CD4-positive, alpha-beta T cell treated with Interleukin-10 for 1 hour (primary cell): Measurements from ENCODE around the gene EOLA1.
"Not testable (repeated sequence)": the region's sequence is repeated elsewhere in the genome, so short reads cannot be mapped to it uniquely, and the experiment has no call there.

ENCODE experiments used
- DNase-seq: peaks from one replicate; pipeline ENCODE4 v3.0.0-alpha.2; 2020

EOLA1 gene

DNA sequence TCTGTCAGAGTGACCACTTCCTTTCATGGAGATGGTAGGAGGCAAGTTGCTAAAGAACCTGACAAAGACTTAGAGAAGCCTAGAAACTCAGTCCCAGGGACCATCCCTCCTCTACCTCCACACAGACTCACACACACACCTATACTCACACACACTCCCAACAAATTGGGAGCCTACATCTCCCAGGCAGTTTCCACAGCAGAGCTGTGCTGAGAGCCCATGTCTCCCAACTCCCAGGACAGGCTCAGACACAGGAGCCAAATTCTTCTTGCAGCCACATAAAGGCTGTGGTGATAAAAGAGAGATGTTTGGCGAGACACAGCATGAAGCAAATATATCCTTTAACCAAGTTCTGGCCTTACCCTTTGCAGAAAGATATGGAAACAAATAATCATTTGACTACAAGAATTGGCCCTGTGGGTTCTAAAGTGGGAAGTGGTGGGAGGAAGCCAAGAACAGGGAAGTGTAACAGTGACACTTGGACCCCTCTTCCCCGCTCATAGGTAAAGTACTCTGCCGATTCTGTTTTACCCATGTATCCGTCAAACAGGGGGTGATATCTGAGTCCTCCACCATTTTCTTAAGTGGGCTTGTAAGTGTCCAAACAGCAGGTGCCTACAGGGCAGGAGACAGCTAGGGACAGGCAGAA is 24.7 kb upstream of the EOLA1 start:
- DNase-seq: no peak

DNA sequence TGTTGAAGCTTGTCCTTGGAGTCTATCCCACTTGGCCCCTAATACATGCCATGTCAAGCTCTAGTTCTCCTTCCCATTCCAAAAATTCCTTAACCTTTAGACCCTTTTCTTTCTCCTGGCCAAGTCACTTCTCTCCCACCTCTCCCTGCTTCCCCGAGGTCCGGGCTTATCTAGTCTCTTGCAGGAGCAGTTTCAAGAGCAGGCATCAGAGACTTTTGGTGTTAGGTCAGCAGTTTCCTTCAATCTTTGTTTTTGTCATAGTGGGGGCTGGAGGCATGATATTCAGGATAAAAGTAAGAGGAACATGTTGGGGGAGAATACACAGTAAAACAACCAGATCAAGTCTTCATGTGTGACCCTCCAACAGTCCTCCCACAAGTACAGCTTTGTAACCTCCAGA is 24.2 kb upstream of the EOLA1 start:
- no peak for DNase-seq

DNA sequence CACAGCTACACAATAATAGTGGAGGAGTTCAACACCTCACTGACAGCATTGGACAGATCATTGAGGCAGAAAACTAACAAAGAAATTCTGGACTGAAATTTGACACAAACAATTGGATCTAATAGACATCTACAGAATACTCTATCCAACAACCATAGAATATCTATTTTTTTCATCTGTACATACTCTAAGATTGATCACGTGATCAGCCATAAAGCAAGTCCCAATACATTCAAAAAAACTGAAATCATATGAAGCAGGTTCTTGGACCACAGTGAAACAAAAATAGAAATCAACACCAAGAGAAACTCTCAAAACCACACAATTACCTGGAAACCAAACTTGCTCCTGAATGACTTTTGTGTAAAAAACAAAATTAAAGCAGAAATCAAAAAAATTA is 23.5 kb upstream of the EOLA1 start:
- no peak for DNase-seq

DNA sequence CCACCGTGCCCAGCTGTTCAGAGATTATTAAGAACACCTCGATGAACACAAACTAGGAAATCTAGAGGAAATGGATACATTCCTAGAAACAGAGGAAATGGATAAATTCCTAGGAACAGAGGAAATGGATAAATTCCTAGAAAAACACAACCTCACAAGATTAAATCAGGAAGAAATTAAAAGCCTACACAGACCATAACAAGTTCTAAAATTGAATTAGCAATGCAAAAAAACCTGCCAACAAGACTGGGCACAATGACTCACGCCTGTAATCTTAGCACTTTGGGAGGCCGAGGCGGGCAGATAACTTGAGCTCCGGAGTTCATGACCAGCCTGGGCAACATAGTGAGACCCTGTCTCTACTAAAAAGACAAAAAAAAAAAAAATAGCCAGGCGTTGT is 22.6 kb upstream of the EOLA1 start:
- no peak for DNase-seq

DNA sequence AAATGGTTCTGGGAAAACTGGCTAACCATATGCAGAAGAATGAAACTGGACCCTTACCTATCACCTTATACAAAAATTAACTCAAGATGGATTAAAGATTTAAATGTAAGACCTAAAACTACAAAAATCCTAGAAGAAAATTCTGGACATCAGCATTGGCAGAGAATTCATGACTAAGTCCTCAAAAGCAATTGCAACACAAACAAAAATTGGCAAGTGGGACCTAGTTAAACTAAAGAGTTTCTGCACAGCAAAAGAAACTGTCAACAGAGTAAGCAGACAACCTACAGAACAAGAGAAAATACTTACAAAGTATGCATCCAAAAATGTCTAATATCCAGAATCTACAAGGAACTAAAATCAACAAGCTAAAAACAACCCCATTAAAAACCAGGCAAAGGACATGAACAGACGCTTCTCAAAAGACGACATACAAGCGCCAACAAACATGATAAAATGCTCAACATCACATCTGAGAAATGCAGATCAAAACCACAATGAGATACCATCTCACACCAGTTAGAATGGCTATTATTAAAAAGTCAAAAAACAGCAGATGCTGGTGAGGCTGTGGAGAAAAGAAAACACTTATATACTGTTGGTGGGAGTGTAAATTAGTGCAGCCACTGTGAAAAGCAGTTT is 20.1 kb upstream of the EOLA1 start:
- not testable (repeated sequence) for DNase-seq

DNA sequence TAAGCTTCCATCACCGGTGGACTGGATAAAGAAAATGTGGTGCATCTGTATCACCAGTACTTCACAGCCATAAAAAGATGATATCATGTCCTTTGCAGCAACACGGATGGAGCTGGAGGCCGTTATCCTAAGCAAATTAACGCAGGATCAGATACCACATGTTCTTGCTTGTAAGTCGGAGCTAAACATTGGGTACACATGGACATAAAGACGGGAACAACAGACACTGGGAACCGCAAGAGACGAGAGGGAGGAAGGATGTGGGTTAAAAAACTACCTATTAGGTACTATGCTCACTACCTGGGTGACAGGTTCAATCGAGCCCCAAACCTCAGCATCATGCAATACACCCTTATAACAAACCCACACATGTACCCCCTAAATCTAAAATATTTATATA is 19.4 kb upstream of the EOLA1 start:
- peak; percentile 59 for DNase-seq

DNA sequence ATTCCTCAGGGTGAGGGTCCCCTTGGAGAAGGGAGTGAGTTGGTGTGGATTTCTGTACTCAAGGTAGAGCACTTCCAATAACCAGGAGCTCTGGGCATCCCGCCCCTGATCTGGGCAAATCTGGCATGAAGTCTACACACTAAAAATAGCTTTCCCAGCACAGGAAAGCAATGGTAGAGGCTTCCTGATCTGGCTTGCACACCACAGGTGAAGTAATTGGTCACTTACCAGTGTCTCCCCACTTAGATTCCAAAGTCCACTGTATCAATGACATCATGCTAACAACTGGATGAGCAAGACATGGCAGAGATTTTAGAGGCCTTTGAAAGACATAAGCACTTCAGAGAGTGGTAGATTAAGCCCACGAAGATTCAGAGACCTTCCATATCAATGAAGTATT is 17.9 kb upstream of the EOLA1 start:
- DNase-seq: no peak

DNA sequence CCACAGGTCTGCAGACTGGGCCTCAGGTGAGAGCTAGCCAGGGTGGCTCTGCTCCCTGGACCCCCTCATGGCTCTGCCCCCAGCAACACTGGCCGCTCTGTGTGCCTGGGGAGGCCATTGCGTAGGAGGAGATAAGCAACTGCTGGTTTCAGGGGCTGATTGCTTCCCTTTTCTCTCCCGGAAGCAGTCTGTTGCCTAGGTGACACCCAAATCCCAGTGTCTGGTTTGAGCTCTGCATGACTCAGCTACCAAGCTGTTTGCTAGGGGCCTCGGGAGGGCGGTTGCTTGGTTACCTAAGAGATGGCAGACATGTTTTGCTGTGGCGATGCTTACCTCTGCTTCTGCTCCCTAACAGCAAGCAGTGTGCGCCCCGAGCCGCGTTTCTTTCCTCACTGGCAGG is 15.4 kb upstream of the EOLA1 start:
- DNase-seq: peak; percentile 87

DNA sequence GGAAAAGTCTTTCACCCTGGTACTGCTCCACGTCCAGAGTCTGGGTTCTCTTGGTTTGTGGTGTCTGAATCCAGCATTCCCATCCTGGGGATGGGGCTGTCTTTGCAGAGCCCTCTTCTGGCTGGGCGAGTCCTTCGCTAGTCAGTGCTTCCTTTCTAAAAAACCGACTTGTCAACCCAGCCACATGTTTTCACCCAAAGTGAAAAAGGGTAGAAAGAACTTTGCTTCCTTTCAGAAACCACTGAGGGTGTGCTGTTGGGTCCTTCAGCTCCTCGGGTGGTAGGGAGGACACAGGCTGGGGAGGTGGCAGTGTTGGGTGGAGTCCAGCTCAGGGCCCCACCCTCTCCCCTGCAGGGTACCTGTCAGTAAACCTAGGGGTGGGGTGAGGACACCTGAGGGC is 14.9 kb upstream of the EOLA1 start:
- DNase-seq: peak; percentile 71

DNA sequence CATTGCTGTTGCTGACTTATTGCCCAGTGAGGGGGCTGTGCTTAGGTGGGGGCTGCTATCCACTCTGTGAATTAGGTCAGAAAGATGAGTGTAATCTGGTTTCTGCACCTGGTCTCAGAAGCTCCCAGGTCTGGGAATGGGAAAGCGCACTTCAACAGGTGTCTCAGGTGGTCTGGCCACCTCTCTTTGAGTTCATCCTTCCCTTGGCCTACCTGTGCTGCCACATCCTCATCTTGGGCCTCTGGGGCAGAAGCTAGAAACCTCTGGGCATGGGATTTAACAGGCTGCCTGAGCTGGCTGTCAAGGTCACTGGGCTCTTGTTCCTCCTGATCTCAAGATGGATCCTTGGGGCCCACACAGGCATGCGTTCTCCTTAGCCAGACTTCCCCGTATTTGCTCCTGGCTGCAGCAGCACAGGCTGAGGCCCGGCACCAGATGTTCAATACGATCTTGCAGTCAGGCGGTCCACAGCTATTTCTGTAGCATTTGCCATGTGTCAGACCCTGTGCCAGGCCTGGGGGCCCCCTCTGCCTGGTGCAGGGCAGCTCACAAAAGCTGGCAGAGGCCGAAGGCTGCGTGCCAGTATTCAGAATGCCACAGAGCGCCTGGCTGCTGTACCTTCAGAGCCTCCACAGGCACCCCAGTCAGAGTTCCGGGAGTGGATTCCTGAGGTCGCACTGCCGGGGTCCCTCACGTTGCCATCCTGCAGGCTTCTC is 14.3 kb upstream of the EOLA1 start:
- DNase-seq: not testable (repeated sequence)

DNA sequence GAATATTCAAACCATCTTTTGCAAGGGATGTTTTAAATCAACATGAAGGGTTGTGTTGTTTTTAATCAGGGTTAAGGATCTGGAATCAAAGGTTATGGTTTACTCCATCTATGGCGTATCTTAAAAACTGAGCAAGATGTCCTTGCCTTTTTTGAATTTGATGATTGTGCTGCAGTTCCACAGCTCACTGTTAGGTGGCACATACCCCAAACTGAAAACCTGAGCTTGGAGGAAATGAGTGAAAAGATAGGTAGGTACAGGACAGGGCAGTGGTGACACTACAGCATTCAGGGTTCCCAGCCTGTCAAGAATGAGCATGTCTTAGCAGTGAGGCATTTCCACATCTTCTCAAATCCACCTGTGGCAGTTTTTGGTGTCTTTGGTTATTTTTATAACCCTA is 13.1 kb upstream of the EOLA1 start:
- DNase-seq: peak; percentile 78

DNA sequence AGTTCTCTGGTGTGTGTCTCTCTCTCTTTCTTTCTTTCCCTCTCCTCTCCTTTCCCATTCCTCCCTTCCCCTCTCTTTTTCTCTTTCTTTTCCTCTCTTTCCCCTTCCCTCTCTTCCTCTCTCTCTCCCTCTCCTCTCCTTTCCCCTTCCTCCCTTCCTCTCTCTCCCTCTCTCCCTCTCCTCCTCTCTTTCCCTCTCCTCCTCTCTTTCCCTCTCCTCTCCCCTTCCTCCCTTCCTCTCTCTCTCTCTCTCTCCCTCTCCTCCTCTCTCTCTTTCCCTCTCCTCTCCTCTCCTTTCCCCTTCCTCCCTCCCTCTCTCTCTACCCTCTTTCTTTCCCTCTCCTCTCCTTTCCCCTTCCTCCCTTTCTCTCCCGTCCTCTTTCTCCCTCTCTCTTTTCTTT is 12.4 kb upstream of the EOLA1 start:
- no peak for DNase-seq

DNA sequence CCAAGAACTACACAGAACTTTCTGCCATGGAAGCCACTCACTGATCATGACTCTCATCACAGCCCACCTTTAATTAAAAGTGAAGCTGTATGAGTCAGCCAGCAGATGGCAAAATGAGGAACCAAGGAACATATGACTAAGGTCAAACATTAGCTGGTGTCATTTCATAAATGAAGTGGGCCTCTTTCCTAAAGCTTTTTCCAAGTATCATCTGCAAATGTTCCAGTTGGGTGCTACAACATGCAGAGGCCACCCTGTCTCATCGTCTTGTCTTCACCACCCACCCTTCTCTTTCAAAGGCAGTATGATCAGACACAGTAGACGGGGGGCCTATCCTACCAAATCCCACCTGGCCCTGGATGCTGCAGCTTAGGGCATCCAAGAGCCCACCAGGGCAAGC is 9.2 kb upstream of the EOLA1 start:
- DNase-seq: no peak

DNA sequence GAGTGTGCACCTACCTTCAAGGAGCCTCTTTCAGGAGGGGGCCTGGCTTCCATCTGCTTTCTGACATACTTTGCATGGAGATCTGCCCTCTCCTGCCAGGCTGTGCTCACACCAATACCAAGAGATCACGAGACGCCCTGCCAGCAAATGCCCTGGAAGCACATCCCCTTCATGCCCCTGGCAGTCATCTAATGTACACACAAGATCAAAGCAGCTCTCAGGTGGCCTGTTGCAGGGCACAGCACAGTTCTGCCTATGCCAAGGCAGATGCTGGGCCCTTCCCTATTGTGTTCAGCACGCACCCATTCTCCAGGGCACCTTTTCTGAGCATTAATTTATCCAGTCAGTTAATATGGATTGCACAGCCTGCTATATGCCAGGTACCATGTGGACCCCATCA is 7.9 kb upstream of the EOLA1 start:
- not testable (repeated sequence) for DNase-seq

DNA sequence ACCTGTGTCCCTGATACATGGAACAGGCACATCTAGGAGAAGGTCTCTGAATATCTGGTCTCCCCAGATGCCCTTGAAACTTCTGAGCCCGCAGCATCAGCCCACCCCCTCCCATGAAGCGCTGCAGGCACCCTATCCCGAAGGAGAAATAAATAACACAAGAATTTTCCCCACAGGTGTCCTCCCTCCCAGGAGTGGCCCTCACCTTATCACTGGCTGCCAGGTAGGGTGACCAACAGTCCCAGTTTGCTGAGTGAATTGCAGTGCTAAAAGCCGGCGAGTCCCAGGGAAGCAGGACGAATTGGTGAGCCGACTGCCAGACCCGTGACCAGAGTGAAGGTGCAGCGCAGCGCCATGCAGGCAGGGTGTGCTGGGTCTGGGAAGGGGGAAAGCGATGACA is 6.8 kb upstream of the EOLA1 start:
- not testable (repeated sequence) for DNase-seq

DNA sequence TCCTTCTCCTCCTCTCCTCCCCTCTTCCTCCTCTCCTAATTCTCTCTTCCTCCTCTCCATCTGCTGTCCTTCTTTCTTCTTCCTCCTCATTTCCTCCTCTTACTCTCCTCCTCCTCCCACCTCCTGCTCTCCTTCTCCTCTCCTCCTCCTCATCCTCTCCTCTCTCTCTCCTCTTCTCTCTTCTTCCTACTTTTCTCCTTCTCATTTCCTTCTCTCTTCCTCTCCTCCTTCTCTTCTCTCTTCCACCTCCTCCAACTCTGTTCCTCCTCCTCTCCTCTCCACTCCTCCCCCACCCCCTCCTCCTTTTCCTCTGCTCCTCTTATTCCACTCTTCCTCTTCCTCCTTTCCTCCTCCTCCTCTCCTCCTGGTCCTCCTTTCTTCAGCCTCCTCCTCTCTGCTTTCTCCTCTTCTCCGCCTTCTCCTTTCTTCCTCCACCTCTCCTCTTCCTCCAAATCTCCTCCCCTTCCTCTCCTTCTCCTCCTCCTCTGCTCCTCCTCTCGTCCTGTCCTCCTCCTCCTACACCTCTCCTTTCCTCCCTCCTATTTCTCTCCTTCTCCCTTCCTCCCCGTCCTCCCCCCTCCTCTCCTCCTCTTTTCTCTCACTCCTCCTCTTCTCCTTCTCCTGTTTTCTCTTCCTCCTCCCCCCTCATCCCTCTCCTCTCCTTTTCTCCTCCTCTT is 5.7 kb upstream of the EOLA1 start:
- not testable (repeated sequence) for DNase-seq

DNA sequence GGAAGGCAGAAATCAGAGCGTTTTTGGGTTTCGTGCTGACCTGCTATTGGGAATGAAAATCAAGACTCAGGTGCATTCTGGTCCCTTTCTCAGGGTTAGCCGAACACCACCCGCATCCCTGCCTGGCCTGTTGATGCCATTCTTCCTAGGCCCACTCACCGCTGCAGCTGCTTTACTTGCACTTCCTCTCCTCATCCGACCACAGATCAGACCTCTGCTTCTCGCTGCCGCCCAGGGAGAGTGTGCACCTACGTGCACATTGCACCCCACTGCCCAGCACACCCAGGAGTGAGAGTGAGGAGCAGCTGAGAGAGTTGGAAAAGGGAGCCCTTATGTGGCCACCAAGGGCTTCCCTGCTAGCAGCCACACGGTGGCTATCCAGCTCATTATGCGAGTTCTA is 3.3 kb upstream of the EOLA1 start:
- not testable (repeated sequence) for DNase-seq

DNA sequence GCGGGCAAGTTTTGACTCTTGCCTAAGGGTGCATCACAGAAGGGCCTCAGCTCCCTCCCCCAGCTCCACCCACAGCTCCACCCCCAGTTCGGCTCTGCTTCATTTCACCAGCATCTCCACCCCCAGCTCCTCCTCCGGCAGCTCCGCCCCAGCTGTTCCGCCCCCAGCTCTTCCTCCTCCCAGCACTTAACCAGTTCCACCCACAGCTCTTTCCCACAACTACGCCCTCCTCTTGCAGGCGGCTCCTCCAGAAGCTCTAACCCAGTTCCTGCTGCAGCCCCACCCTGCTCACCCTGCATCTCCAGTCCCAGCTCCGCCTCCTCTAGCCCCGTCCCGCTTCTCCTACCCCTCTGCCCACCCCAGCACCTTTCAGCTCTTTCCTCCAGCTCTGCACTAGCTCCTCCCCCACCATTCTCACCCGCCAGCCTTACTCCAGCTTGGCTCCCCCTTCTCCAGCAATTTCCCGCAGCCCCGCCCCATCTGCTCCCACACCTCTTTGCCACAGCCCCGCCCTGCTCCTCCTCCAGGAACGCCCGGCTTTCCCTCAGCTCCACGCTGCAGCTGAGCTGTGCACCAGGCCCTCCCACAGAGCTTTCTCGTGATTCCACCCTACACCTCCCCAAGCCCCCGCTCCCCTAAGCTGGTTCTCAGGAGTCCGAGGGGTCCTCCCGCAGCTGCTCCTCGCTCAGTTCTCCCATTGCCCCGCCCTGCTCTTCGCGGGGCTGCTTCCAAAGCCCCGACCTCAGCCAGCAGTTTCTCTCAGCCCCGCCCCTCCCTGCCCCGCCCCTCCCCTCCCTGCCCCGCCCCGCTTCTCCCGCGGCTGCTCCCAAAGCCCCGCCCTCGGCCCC is 1.3 kb upstream of the EOLA1 start:
- DNase-seq: peak; percentile 94

DNA sequence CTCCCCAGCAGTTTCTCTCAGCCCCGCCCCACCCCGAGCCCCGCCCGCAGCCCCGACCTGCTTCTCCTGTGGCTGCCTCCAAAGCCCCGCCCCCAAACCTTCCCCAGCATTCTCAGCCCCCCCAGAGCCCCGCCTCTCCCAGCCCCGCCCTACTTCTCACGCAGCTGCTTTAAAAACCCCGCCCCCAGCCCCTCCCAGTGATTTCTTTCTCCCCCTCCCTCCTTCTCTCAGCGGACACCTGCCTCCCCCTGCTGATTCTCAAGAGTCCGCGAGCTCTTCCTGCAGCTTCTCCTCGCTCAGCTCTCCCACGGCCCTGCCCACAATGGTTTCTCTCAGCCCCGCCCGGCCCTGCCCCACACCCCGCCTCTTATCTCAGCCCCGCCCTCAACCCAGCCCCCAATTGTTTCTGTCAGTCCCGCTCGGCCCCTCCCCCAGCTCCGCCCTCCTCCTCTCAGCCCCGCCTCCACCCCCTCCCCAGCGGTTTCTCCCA is 636 bp upstream of the EOLA1 start:
- DNase-seq: peak; percentile 90

DNA sequence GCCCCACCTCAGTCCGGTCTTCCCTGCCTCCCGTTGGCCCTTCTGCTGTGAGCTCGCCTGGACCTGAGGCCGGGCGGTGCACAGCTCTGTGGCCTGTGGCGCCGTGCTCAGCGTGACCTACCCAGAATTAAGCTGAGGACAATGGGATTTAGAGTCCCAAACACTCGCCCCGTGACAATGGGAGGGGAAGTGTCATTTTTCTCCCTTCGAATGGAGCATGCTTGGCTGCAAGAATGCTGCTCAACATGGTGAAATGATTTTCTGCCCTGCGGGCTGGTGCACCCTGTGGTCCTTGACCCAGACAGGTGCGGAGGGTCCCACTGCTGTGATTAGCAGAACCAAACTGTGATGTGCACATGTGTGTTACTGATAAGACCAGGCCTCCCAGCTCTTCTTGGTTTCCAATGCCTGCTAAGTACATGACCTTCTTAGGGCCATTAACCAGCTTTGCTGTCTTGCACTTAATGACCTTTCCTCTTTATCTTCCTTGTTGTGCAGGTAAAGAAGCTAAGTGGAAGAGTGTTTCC is 772 bp downstream of the EOLA1 start:
- no peak for DNase-seq

DNA sequence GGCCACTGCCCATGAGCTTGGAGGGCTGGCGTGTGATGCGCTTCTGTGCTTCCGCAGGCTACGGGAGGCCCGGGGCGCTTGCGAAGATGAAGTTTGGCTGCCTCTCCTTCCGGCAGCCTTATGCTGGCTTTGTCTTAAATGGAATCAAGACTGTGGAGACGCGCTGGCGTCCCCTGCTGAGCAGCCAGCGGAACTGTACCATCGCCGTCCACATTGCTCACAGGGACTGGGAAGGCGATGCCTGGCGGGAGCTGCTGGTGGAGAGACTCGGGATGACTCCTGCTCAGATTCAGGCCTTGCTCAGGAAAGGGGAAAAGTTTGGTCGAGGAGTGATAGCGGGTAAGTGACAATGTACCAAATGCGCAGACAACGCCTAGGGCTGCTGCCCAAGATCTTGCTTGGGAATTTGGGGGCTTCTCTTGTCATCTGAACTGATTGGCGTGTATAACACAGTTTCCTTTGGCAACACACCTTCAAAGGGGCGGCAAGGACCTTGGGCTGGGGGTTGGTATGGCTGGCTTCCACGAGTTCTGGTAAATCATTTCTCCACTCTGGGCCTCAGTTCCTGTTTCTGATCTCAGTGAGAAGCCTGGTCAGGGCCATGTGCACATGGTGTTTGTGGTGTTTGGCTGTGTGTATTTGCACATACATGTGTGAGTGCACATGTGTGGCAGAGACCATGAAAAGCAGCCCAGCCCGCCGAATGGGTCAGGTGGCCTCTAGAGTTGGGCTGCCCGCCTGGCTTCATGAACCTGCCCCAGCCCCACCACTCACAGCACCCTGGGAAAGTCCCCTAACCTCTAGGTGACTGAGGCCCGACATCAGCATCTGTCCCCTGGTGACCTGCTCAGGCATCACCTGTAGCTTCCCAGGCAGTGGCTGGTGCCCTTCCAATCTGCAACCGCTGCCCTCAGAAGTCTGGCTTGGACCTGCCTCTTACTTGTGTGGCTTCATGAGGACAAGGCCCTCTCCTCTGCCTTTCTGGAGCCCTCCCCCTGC is 5.0 kb downstream of the EOLA1 start:
- not testable (repeated sequence) for DNase-seq
